Measurements from ENCODE around the gene SPAG8.

GRCh38 chr9:35816708-35817107 lies 4.6 kb upstream of the SPAG8 start:
- TF ChIP-seq, protein P1, sequence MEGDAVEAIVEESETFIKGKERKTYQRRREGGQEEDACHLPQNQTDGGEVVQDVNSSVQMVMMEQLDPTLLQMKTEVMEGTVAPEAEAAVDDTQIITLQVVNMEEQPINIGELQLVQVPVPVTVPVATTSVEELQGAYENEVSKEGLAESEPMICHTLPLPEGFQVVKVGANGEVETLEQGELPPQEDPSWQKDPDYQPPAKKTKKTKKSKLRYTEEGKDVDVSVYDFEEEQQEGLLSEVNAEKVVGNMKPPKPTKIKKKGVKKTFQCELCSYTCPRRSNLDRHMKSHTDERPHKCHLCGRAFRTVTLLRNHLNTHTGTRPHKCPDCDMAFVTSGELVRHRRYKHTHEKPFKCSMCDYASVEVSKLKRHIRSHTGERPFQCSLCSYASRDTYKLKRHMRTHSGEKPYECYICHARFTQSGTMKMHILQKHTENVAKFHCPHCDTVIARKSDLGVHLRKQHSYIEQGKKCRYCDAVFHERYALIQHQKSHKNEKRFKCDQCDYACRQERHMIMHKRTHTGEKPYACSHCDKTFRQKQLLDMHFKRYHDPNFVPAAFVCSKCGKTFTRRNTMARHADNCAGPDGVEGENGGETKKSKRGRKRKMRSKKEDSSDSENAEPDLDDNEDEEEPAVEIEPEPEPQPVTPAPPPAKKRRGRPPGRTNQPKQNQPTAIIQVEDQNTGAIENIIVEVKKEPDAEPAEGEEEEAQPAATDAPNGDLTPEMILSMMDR (IDR thresholded peaks at IDR 0.05), result no peak
- TF ChIP-seq EZH2 (IDR thresholded peaks at IDR 0.05; ENCODE audit: borderline replicate concordance, insufficient read depth, low read depth, low read length, poor library complexity, severe bottlenecking), result no peak

Measured in B cell (primary cell).